T-cell (primary cell): ENCODE data around the gene BLOC1S5. TPM values are rescaled to one million over a fixed set of nuclear protein-coding genes. Genes with fewer than 3 reads are reported as not detected.

ENCODE experiments used
- ATAC-seq, 4 experiments: fragments of 200-7000 bp in 3 of 4; fragments of 150-1000 bp in 1 of 4; cut with Tn5 transposase; replicated peaks in 1 of 4; 1 replicate in 3 of 4; 2 replicates in 1 of 4; pipeline ENCODE4 v1.10.0; 2021; ENCODE audit warnings: moderate library complexity in 3 of 4, mild to moderate bottlenecking in 2 of 4, moderate number of reproducible peaks in 1 of 4
- CTCF ChIA-PET, 2 donors: fragments of 300-600 bp; sonication (Branson Sonifier 250); formaldehyde crosslinking; loops; one replicate each; lab custom pipeline; 2022; ENCODE audit warnings: antibody characterized with exemption in 2 of 2; lab: Charles Lee
- POLR2A ChIA-PET, 2 donors: fragments of 300-600 bp; sonication (Branson Sonifier 250); formaldehyde crosslinking; loops; one replicate each; lab custom pipeline; 2022; ENCODE audit warnings: antibody characterized with exemption in 2 of 2; lab: Charles Lee
- DNase-seq, 35 experiments: peaks; one replicate each; pipeline versions ENCODE4 v3.0.0 to v3.0.0-alpha.2; 2013 to 2023
- H3K27ac ChIP-seq: one replicate; pipeline ENCODE4 v1.5.1; 2013; ENCODE audit warnings: low read length
- H3K27me3 ChIP-seq, 2 experiments: replicated peaks in 1 of 2; 1 replicate in 1 of 2; 2 replicates in 1 of 2; pipeline versions ENCODE4 v1.6.1 to v1.7.0; 2013; ENCODE audit warnings: low read length in 1 of 2, mixed read lengths in 1 of 2; ENCODE audit not compliant: control insufficient read depth in 2 of 2, insufficient read depth in 2 of 2; ENCODE audit errors: extremely low read depth in 1 of 2
- H3K36me3 ChIP-seq, 2 donors: 1 replicate in 1 of 2; 2 replicates in 1 of 2; pipeline versions ENCODE4 v1.6.1 to v1.7.0; 2013; ENCODE audit warnings: low read length in 1 of 2; ENCODE audit not compliant: control insufficient read depth in 2 of 2, insufficient read depth in 1 of 2; ENCODE audit errors: extremely low read depth in 1 of 2
- H3K4me1 ChIP-seq, 2 experiments: 1 replicate in 1 of 2; 2 replicates in 1 of 2; pipeline versions ENCODE4 v1.6.1 to v1.7.0; 2013; ENCODE audit warnings: low read length in 2 of 2, mixed read lengths in 1 of 2; ENCODE audit not compliant: insufficient read depth in 2 of 2, control insufficient read depth in 1 of 2; ENCODE audit errors: extremely low read depth in 1 of 2
- H3K4me3 ChIP-seq, 2 donors: 1 replicate in 1 of 2; 2 replicates in 1 of 2; pipeline versions ENCODE4 v1.5.1 to v1.7.0; 2013; ENCODE audit warnings: mild to moderate bottlenecking in 2 of 2, low read length in 1 of 2, moderate library complexity in 1 of 2; ENCODE audit not compliant: control insufficient read depth in 1 of 2; ENCODE audit errors: extremely low read depth in 1 of 2
- H3K9me3 ChIP-seq: 2 replicates; pipeline ENCODE4 v1.7.0; 2013
- H3K27ac Mint-ChIP-seq, 2 donors: one replicate each; pipeline ENCODE4 v1.8.0; 2020 to 2021; ENCODE audit warnings: mild to moderate bottlenecking in 2 of 2, mixed read lengths in 2 of 2
- H3K27me3 Mint-ChIP-seq, 2 donors: one replicate each; pipeline ENCODE4 v1.8.0; 2021 to 2022; ENCODE audit warnings: mixed read lengths in 2 of 2
- H3K36me3 Mint-ChIP-seq: one replicate; pipeline ENCODE4 v1.8.0; 2021; ENCODE audit warnings: mixed read lengths
- H3K4me1 Mint-ChIP-seq, 3 donors: one replicate each; pipeline ENCODE4 v1.8.0; 2020 to 2022; ENCODE audit warnings: mixed read lengths in 3 of 3, mild to moderate bottlenecking in 1 of 3
- H3K4me3 Mint-ChIP-seq, 3 donors: one replicate each; pipeline ENCODE4 v1.8.0; 2020 to 2022; ENCODE audit warnings: mild to moderate bottlenecking in 3 of 3, mixed read lengths in 3 of 3, moderate library complexity in 3 of 3
- H3K9me3 Mint-ChIP-seq, 3 donors: one replicate each; pipeline ENCODE4 v1.8.0; 2020 to 2022; ENCODE audit warnings: mixed read lengths in 3 of 3
- WGBS: methylation state at CpG from one replicate; pipeline ENCODE4 v1.1.5; 2013; ENCODE audit warnings: missing lambda C conversion rate; ENCODE audit not compliant: insufficient coverage; 5-methylcytosine and 5-hydroxymethylcytosine counted together
- total RNA-seq, 35 experiments: library from RNA in 6 of 35; stranded (reverse) in 6 of 35; fragments of 120-200 nt in 1 of 35; gene quantifications; one replicate each; pipeline versions ENCODE4 v1.2.1 to v1.2.4 and lab custom pipeline; 2013 to 2026

The BLOC1S5 gene
- total RNA-seq, 5 donors from 2014 or later (not counting 1 experiment from before 2014, with no cell fraction given), result 12.3 to 26.9 (median 18.1) TPM

- peaks cover 58% of the 10 kb centered on the region for H3K36me3 Mint-ChIP-seq
- no peaks in the 10 kb centered on the region for H3K9me3 ChIP-seq
- H3K4me1 Mint-ChIP-seq, result peaks cover 2 to 8% (median 2%) of the 10 kb centered on the region in 3 donors
- 85% methylated on average over 10 of the region's 11 CpGs for WGBS
- H3K4me3 ChIP-seq, result no peak overlapping the region
- no peak overlapping the region for H3K27ac ChIP-seq
- ChIA-PET POLR2A (no interaction called here), CTCF (no interaction called here)
- no peak overlapping the region for H3K4me3 Mint-ChIP-seq
- H3K4me1 ChIP-seq, result no peaks in the 10 kb centered on the region
- peaks cover 14 to 18% of the 10 kb centered on the region in 2 donors for H3K36me3 ChIP-seq
- H3K27me3 Mint-ChIP-seq, result no peaks in the 10 kb centered on the region
- DNase-seq (no peak), ATAC-seq (no peak)
- no peak overlapping the region for H3K27ac Mint-ChIP-seq
- H3K9me3 Mint-ChIP-seq, result no peaks in the 10 kb centered on the region
- no peaks in the 10 kb centered on the region for H3K27me3 ChIP-seq
These were observed 19.0 kb upstream of the BLOC1S5 start for GRCh38 chr6:8082954-8083858.

GRCh38 chr6:8082572-8082953 is 18.4 kb upstream of the BLOC1S5 start:
- Mint-ChIP-seq H3K27ac (no peak overlapping the region), H3K4me3 (no peak overlapping the region), H3K9me3 (no peaks in the 10 kb centered on the region), H3K4me1 (peaks cover 2 to 8% (median 2%) of the 10 kb centered on the region in 3 donors), H3K27me3 (no peaks in the 10 kb centered on the region), H3K36me3 (peaks cover 56% of the 10 kb centered on the region)
- POLR2A ChIA-PET, result no interaction called here
- ATAC-seq (no peak), DNase-seq (no peak)
- no peaks in the 10 kb centered on the region for H3K27me3 ChIP-seq
- H3K4me1 ChIP-seq, result no peaks in the 10 kb centered on the region
- H3K36me3 ChIP-seq, result peaks cover 7 to 12% of the 10 kb centered on the region in 2 donors
- no peak overlapping the region for H3K4me3 ChIP-seq
- H3K9me3 ChIP-seq, result no peaks in the 10 kb centered on the region
- CTCF ChIA-PET, result no interaction called here
- WGBS, result no CpG with 5 or more reads among the region's 1 CpG
- no peak overlapping the region for H3K27ac ChIP-seq

- ATAC-seq, result no peak
- H3K4me3 ChIP-seq, result no peak overlapping the region
- Mint-ChIP-seq H3K4me3 (no peak overlapping the region), H3K27me3 (no peaks in the 10 kb centered on the region), H3K27ac (no peak overlapping the region), H3K36me3 (peaks cover 46% of the 10 kb centered on the region), H3K4me1 (peaks cover 6 to 8% (median 7%) of the 10 kb centered on the region in 3 donors), H3K9me3 (no peaks in the 10 kb centered on the region)
- DNase-seq, result no peak
- no peaks in the 10 kb centered on the region for H3K4me1 ChIP-seq
- H3K27ac ChIP-seq, result no peak overlapping the region
- ChIA-PET POLR2A (no interaction called here), CTCF (no interaction called here)
- no peaks in the 10 kb centered on the region for H3K27me3 ChIP-seq
- H3K36me3 ChIP-seq, result peaks cover 0 to 2% of the 10 kb centered on the region in 2 donors
- WGBS, result no CpG with 5 or more reads among the region's 4 CpGs
- no peaks in the 10 kb centered on the region for H3K9me3 ChIP-seq
These were observed 16.4 kb upstream of the BLOC1S5 start for GRCh38 chr6:8080362-8081151.

GRCh38 chr6:8079126-8079525 is 14.9 kb upstream of the BLOC1S5 start:
- no peaks in the 10 kb centered on the region for H3K9me3 ChIP-seq
- H3K4me1 Mint-ChIP-seq, result peaks cover 12 to 17% (median 13%) of the 10 kb centered on the region in 3 donors
- no peaks in the 10 kb centered on the region for H3K4me1 ChIP-seq
- H3K27me3 ChIP-seq, result no peaks in the 10 kb centered on the region
- CTCF ChIA-PET, result no interaction called here
- no CpG with 5 or more reads among the region's 2 CpGs for WGBS
- H3K27me3 Mint-ChIP-seq, result no peaks in the 10 kb centered on the region
- H3K27ac ChIP-seq, result no peak overlapping the region
- H3K9me3 Mint-ChIP-seq, result no peaks in the 10 kb centered on the region
- H3K4me3 ChIP-seq, result no peak overlapping the region
- ATAC-seq (no peak), DNase-seq (no peak)
- H3K36me3 ChIP-seq, result peaks cover 0 to 2% of the 10 kb centered on the region in 2 donors
- H3K4me3 Mint-ChIP-seq, result no peak overlapping the region
- POLR2A ChIA-PET, result no interaction called here
- H3K36me3 Mint-ChIP-seq, result peaks cover 51% of the 10 kb centered on the region
- H3K27ac Mint-ChIP-seq, result no peak overlapping the region

- Histone ChIP-seq H3K27me3 (no peaks in the 10 kb centered on the region), H3K27ac (no peak overlapping the region), H3K9me3 (no peaks in the 10 kb centered on the region), H3K36me3 (peaks cover 0 to 2% of the 10 kb centered on the region in 2 donors), H3K4me1 (no peaks in the 10 kb centered on the region), H3K4me3 (no peak overlapping the region)
- POLR2A ChIA-PET, result no interaction called here
- H3K27ac Mint-ChIP-seq, result no peak overlapping the region
- H3K27me3 Mint-ChIP-seq, result no peaks in the 10 kb centered on the region
- H3K4me1 Mint-ChIP-seq, result peaks cover 12 to 17% (median 13%) of the 10 kb centered on the region in 3 donors
- WGBS, result no CpG with 5 or more reads among the region's 2 CpGs
- no peaks in the 10 kb centered on the region for H3K9me3 Mint-ChIP-seq
- no peak for ATAC-seq
- no peak overlapping the region for H3K4me3 Mint-ChIP-seq
- peaks cover 44% of the 10 kb centered on the region for H3K36me3 Mint-ChIP-seq
- CTCF ChIA-PET, result no interaction called here
- no peak for DNase-seq
These were observed 13.8 kb upstream of the BLOC1S5 start for GRCh38 chr6:8077991-8078390.

- H3K4me3 Mint-ChIP-seq, result peak overlapping the region in 1 of 3 donors; percentile 3
- Histone ChIP-seq H3K27me3 (no peaks in the 10 kb centered on the region), H3K9me3 (no peaks in the 10 kb centered on the region), H3K4me1 (no peaks in the 10 kb centered on the region), H3K4me3 (no peak overlapping the region), H3K36me3 (peaks cover 0 to 2% of the 10 kb centered on the region in 2 donors), H3K27ac (no peak overlapping the region)
- peak overlapping the region; percentile 39 to 40 for H3K27ac Mint-ChIP-seq
- H3K4me1 Mint-ChIP-seq, result peaks cover 12 to 17% (median 13%) of the 10 kb centered on the region in 3 donors
- H3K9me3 Mint-ChIP-seq, result no peaks in the 10 kb centered on the region
- ChIA-PET POLR2A (no interaction called here), CTCF (no interaction called here)
- peaks cover 31% of the 10 kb centered on the region for H3K36me3 Mint-ChIP-seq
- DNase-seq (peak in 1 of 35 experiments; percentile 18), ATAC-seq (peak in 3 of 4 experiments; percentile 26 to 87 (median 41))
- WGBS, result 50% methylated on average over 2 of the region's 3 CpGs
- no peaks in the 10 kb centered on the region for H3K27me3 Mint-ChIP-seq
These were observed 11.5 kb upstream of the BLOC1S5 start for GRCh38 chr6:8075704-8076103.
